LoVo (cell line): ENCODE results near the gene AGTRAP.

Experiments used
- DNase-seq: peaks from one replicate; pipeline ENCODE4 v3.0.0-alpha.2; 2016; ENCODE audit warnings: low spot score

Gene AGTRAP

DNA sequence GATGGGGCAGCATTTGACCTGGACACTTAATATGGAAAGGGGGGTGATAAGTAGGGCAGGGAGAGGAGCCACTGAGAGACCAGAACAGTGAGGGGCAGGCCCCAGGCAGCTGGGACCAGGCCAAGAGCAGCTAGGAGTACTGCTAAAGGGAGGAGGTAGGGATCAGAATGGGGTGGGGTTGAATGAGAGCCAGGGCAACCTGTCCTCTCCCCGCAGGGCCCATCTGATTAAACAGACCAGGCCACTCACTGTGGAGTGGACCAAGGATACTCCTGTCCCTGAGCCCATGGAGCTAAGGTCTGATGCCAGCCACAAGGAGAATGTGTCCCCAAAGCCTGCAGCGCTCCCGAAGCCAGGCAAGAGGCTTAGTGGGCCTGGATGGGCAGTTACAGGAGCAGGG, 28.2 kb downstream of the AGTRAP start:
- DNase-seq: no peak

GRCh38 chr1:11764519-11764918, 28.6 kb downstream of the AGTRAP start:
- no peak for DNase-seq

DNA sequence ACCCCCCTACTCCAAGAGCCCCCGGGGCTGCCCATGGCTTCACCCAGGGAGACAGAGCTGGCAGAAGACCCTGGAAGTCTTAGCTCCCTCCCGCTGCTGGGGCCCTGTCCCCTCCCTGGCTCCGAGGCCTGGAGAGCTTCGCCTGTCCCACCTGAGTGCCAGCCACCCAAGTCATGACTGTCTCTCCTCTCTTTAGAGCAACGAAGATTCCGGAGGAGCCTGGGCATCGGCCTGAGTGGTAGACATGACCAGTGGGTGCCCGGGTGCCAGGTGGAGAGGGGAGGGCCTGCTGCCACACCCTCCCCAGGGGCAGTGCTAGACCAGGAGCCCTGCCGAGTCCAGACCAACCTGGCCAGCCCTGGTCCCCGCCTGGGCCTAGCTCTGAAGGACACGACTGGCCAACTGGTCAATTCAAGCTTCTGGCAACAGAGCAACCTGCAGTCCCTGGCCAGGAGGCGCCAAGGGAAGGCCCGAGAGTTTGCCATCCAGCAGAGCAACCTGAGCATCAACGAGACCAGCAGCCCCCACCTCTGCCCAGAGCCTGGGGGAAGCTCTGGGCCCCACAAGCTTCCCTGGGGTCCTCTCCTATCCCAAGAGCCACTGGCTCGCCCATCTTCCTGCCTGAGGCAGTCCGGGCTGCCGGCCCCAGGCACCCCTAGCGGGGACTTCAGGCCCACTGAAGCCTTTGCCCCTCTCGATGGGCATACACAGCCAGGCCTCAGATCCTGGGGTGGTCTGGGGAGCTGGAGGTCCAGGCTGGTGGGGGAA, 29.9 kb downstream of the AGTRAP start:
- no peak for DNase-seq

- DNase-seq: no peak
Measured at GRCh38 chr1:11766429-11766776, 30.5 kb downstream of the AGTRAP start.

GRCh38 chr1:11767922-11768704, 32.2 kb downstream of the AGTRAP start:
- no peak for DNase-seq

DNA sequence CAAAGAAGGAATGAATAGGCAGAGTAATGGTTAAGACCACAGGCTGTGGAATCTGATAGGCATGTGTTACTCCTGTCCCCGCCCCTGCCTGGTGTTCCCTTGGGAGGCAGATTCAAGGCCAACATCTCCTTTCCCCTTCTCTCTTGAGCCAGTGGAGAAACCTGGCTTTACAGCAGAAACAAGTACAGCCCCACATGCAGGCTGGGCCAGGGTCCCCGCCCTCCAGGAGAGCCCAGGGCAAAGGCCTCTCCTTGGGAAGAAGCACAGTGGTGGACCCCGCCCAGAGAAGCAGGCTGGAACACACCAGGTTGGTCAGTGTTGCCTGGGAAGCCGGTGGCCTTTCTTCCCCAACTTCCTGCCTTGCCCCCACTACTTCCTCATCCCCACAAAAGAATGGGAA, 32.9 kb downstream of the AGTRAP start:
- DNase-seq: no peak

DNA sequence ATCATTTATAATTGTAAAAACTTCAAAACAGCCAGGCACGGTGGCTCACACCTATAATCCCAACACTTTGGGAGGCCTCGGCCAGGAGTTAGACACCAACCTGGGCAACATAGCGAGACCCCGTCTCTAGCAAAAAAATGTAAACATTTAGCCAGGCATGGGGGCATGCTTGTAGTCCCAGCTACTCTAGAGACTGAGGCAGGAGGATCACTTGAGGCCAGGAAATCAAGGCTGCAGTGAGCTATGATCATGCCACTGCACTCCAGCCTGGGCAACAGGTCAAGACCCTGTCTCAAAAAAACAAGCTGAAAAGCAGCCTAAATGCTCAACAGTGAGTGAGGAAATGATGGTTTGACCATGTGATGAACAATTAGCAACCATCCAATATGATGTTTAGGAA, 33.3 kb downstream of the AGTRAP start:
- DNase-seq: no peak

- no peak for DNase-seq
Measured at GRCh38 chr1:11770011-11770410, 34.1 kb downstream of the AGTRAP start.

GRCh38 chr1:11771481-11772043, 35.6 kb downstream of the AGTRAP start:
- DNase-seq: no peak

- no peak for DNase-seq
Measured at GRCh38 chr1:11772458-11772857, 36.5 kb downstream of the AGTRAP start.

DNA sequence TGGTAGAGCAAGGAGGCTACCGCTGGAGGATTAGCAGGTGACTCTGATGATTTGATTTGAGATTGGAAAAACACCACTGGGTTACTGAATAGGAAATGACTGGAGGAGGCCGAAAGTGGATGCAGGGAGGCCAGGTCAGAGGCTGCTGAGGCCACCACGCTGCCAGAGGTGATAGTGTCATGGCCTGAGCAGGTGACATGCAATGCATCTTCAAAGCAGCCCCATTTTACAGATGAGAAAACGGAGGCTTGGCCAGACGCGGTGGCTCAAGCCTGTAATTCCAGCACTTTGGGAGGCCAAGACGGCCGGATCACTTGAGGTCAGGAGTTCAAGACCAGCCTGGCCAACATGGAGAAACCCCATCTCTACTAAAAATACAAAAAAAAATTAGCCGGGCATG, 38.8 kb downstream of the AGTRAP start:
- no peak for DNase-seq

DNA sequence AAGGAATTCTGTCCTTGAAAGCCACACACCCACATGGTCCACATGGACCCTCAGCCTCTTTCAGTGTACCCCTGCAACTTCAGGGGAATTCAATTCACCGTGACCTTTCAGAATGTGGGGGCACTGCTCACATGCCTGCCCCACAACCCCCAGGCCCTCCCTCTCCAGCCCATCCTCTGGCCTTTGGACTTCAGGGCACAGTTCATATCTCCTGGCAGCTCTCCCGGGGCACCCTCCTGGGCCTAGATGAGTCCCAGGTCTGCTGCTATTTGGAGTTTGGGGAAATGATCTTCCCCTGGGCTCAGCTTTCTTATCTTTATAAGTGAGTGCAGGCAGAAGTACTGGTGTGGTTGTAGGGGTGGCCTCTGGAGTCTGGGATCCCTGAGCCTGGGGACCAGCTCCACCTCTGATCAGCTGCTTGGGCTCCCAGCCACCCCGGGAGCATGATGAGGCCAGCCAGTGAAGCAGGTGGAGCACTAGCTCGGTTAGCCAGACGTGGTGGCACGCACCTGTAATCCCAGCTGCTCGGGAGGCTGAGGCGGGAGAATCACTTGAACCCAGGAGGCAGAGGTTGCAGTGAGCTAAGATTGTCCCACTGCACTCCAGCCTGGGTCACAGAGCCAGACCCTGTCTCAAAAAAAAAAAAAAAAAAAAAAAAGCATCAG, 41.9 kb downstream of the AGTRAP start:
- no peak for DNase-seq

DNA sequence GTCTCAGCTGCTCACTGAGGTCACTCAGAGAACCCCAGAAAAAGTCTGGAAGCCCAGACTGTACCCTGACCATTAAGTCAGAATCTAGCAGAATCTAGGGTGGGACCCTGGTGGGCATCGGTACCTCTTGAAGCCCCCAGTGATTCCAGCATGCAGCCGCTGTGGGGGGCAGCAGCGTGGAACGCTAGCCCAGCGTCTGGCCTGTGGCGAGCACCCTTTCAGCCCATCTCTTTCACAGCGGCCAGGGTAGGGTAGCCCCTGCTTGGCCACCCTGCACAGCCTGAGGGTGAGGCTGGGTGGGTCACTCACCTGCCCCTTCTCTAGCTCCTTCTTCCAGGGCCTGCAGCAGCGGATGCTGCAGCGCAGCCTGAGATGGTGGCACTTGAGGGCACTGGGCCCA, 42.4 kb downstream of the AGTRAP start:
- DNase-seq: no peak

GRCh38 chr1:11778844-11779623, 43.1 kb downstream of the AGTRAP start:
- no peak for DNase-seq

GRCh38 chr1:11779715-11780379, 43.9 kb downstream of the AGTRAP start:
- no peak for DNase-seq

DNA sequence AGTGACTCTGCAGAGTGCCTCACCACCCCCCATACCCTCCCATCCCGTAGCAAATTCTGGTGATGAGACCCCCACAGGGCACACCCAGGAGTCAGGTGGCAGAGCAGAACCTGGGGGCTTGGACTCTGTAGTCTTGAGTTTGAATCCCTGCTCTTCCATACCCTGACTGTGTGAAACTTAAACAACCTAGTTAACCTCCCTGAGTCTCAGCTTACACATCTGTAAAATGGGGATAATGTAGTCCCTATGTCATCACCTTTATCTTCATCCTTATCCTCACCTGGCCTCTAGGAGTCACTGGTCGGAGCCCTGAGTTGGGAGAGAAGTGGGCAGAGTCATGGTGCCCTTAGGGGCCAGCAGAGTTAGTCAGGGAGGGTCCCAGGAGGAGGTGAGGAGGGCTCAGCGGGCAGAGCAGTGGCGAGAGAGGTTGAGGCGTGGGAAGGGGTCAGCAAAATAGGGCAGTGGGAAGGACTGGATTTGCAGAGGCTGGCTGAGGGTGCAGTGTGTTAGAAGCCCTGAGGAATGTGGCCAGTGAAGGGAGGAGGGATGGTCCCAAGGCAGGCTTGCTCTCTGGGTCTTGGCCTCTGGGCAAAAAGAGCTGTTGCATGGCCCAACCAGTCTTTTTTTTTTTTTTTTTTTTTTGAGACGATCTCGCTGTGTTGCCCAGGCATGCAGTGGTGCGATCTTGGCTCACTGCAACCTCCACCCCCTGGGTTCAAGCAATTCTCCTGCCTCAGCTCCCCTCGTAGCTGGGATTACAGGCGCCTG, 44.6 kb downstream of the AGTRAP start:
- no peak for DNase-seq

DNA sequence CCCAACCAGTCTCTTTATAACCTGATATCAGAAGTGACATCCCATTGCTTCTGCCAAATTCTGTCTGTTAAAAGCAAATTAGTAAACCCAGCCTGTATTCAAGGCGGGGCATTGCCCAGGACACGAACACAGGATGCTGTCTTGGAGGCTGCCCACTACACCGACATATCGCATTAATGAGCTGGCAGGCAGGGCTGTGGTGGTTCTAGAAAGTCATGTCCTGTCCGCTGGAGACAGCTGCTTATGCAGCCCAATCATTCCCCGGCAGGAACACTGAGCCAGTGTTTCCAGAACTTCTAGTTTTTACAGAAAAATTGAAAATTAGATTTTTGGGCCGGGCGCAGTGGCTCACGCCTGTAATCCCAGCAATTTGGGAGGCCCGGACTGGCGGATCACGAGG, 45.4 kb downstream of the AGTRAP start:
- no peak for DNase-seq

GRCh38 chr1:11782127-11782708, 46.3 kb downstream of the AGTRAP start:
- DNase-seq: no peak

- no peak for DNase-seq
Measured at GRCh38 chr1:11783556-11783955, 47.6 kb downstream of the AGTRAP start.

- no peak for DNase-seq
Measured at GRCh38 chr1:11784256-11784992, 48.5 kb downstream of the AGTRAP start.
